Measurements from ENCODE around the gene DEXI. TPM values are rescaled to one million over a fixed set of nuclear protein-coding genes. Genes with fewer than 3 reads are reported as not detected.

Gene DEXI
- 68.8 TPM for polyA plus RNA-seq (2012; ENCODE audit: insufficient read depth, insufficient read length, low read depth)

- DNase-seq: peak; percentile 96
- Histone ChIP-seq H3K4me1 (no peaks in the 10 kb centered on the region; the same call in 1 of the 2 replicates), H3K36me3 (no peaks in the 10 kb centered on the region), H3K4me3 (ENCODE audit: low read depth, low read length) (peak within 1 kb of the TSS; percentile 81), H3K9me3 (no peaks in the 10 kb centered on the region), H3K27me3 (no peaks in the 10 kb centered on the region)
- TF ChIP-seq CTCF (IDR thresholded peaks at IDR 0.05; ENCODE audit: low read depth, low read length): no peak
Observed at GRCh38 chr16:10942352-10943063, at the start of gene DEXI. DEXI (minus strand) TSS chr16:10942468; CDS start chr16:10942005, 463 bp downstream.

GRCh38 chr16:10990378-10990777 is 48.1 kb upstream of the DEXI start:
- Histone ChIP-seq H3K27me3 (no peaks in the 10 kb centered on the region), H3K36me3 (peaks cover 7% of the 10 kb centered on the region; the same call in 1 of the 2 replicates), H3K4me3 (ENCODE audit: low read depth, low read length) (no peak overlapping the region), H3K9me3 (no peaks in the 10 kb centered on the region), H3K4me1 (peaks cover 8% of the 10 kb centered on the region)
- no peak for TF ChIP-seq CTCF (IDR thresholded peaks at IDR 0.05; ENCODE audit: low read depth, low read length)
- DNase-seq: peak; percentile 37

GRCh38 chr16:10989559-10989958 is 47.3 kb upstream of the DEXI start:
- no peaks in the 10 kb centered on the region for H3K9me3 ChIP-seq
- H3K4me1 ChIP-seq: peaks cover 8% of the 10 kb centered on the region
- peak; percentile 53 for DNase-seq
- 0 out of 2 replicates have a peak, but pooled peaks have one; percentile 10 for TF ChIP-seq CTCF (IDR thresholded peaks at IDR 0.05; ENCODE audit: low read depth, low read length)
- peaks cover 7% of the 10 kb centered on the region; the same call in 1 of the 2 replicates for H3K36me3 ChIP-seq
- H3K27me3 ChIP-seq: no peaks in the 10 kb centered on the region
- no peak overlapping the region for H3K4me3 ChIP-seq (ENCODE audit: low read depth, low read length)

GRCh38 chr16:10988879-10989278 is 46.6 kb upstream of the DEXI start:
- no peak for DNase-seq
- Histone ChIP-seq H3K4me3 (ENCODE audit: low read depth, low read length) (no peak overlapping the region), H3K27me3 (no peaks in the 10 kb centered on the region), H3K9me3 (no peaks in the 10 kb centered on the region), H3K4me1 (peaks cover 8% of the 10 kb centered on the region), H3K36me3 (peaks cover 2% of the 10 kb centered on the region; the same call in 1 of the 2 replicates)
- TF ChIP-seq CTCF (IDR thresholded peaks at IDR 0.05; ENCODE audit: low read depth, low read length): no peak

- Histone ChIP-seq H3K36me3 (no peaks in the 10 kb centered on the region), H3K4me3 (ENCODE audit: low read depth, low read length) (no peak overlapping the region), H3K4me1 (peaks cover 8% of the 10 kb centered on the region), H3K9me3 (no peaks in the 10 kb centered on the region), H3K27me3 (no peaks in the 10 kb centered on the region)
- DNase-seq: peak; percentile 21
- peak; percentile 39 for TF ChIP-seq CTCF (IDR thresholded peaks at IDR 0.05; ENCODE audit: low read depth, low read length)
Observed at GRCh38 chr16:10988164-10988803, 46.0 kb upstream of the DEXI start.
